GM18861 (cell line): ENCODE measurements around the gene KIAA1671.

Source experiments
- ATAC-seq: cut with Tn5 transposase; IDR thresholded peaks from one replicate; pipeline ENCODE4 v1.9.1; 2021; ENCODE audit not compliant: unreplicated experiment

KIAA1671 gene

DNA sequence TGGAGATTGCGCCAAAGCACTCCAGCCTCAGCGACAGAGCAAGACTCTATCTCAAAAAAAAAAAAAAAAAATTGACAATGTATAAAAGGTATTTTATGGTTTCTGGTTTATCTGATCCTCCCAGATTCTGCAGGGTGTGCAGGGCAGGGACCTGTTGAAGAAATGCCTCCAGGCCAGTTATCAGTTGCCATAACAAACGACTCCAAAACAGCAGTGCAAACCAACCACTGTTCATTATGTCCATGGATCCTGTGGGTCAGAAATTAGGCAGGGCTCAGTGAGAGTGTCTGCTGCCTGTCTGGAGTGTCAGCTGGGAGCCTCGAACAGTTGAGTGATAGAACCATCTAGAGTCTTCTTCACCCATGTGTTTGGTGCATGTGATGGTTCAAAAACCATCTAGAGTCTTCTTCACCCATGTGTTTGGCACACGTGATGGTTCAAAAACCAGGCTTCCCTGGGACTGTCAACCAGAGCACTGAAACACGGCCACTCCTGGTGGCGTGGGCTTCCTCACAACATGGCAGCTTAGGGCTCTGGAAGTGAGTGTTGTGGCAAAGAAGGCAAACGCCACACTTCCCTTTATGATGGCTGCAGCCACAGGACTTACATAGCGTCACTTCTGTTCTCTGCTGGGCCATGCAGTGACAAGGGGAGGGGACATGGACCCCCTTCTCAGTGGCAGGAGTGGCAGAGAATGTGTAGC, 132.0 kb downstream of the KIAA1671 start:
- ATAC-seq = no peak

DNA sequence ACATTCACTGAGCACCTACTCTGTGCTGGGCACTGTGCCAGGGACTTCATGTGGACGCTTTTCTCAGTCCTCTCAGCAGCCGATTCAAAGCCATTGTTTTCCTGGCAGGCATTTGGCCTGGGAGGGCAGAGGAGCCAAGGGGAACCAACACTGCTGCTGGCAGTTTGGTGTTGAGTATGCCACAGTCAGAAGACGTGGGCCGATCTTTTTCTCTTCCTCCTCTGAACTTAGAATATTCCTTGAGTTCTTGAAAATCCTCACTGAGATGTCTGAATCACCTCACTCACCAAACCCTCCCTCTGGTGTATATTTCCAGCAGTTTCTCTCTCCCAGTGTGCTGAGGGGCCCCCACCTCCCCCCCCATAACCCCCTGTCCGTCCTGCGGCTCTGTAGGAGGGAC, 132.6 kb downstream of the KIAA1671 start:
- no peak for ATAC-seq

- ATAC-seq = peak; percentile 81
Observed at GRCh38 chr22:25085930-25086901, 133.7 kb downstream of the KIAA1671 start.

DNA sequence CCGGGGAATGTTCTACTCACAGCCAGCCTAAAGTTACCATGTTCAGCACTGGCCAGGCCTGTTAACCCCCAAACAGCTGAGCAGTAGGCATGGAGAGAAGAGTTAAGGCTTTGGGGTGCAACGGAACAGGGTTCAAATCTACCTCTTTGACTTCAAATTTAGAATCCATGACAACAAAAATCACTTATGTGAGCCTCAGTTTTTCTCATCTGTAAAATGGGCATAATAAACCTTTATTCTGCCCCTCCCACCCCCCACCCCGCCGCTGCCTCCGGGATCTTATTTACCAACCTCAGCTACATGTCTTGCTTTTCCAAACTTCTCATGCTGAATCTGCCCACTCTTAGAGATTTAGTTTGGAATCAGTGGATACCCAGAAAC, 134.4 kb downstream of the KIAA1671 start:
- ATAC-seq = no peak

GRCh38 chr22:25090225-25090890, 137.8 kb downstream of the KIAA1671 start:
- no peak for ATAC-seq

- ATAC-seq = no peak
Observed at GRCh38 chr22:25091458-25091857, 138.9 kb downstream of the KIAA1671 start.

- no peak for ATAC-seq
Observed at GRCh38 chr22:25092119-25092518, 139.6 kb downstream of the KIAA1671 start.

- no peak for ATAC-seq
Observed at GRCh38 chr22:25094579-25094978, 142.1 kb downstream of the KIAA1671 start.

DNA sequence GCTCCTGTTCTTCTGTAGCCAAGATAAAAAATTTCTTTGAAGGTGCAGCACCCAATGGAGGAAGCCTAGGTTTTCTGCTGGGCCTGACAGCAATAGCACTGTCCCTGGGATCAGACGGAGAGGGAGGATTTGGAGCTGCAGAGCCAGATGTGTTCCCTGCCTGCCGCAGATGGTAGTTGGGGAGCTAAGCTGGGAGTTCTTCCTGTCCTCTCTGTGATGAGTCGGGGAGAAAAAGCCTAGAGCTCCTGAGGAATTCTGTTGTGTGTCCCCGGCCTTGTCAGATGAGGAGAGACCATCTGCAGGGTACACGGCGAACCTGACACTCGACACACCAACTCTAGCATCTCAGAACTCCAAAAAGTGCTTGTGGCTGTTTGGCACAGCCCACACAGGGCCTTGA, 143.4 kb downstream of the KIAA1671 start:
- ATAC-seq = no peak

DNA sequence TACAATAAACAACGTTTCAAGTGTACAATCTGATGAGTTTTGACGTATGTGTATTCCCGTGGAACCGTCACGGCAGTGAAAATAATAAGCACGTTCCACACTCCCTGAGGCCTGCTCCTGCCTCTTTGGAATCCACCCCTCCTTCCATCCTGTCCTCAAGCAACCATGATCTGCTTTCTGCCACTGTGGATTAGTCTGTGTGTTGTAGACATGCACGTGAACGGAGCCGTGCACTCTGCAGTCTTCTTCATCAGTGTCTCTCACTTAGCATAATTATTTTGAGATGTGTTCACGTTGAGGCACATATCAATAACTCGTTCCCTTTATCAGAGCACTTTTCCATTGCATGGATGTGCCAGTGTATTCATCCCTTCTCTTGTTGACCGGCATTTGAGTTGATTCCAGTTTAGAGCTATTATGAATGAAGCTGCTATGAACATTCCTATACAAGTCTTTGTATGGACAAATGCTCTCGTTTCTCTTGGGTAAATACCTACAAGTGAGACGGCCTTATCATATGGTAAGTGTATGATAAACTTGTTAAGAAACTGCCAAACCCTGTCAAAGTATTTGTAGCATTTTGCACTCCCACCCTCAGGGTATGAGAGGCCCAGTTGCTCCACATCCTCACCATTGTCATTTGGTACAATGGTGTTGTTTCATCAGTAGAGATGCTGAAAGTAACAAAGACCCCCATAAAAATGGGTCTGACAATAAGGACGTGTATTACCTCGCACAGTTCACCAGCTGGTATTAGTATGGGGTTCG, 144.3 kb downstream of the KIAA1671 start:
- no peak for ATAC-seq

- ATAC-seq = no peak
Observed at GRCh38 chr22:25098445-25099081, 146.0 kb downstream of the KIAA1671 start.

- ATAC-seq = no peak
Observed at GRCh38 chr22:25099202-25099601, 146.7 kb downstream of the KIAA1671 start.

- ATAC-seq = no peak
Observed at GRCh38 chr22:25100402-25100801, 147.9 kb downstream of the KIAA1671 start.

DNA sequence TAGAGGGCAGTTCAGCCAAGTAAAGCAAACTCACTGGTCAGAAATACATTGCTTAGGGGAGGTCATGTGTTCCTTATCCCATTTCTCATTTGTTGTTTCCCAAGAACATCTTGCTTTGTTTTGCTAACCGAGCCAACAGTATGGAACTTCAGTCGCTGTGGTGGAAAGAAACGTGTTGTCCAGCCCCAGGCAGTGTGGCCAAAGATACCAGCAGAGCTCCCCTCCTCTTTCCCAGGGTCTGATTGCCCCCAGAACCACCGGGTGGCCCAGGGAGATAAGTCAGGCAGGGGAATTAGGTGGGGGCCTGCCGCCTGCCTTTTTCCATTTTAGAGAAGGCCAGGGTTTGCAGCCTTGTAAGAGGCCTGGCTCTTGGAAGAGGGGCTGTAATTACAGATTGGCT, 148.4 kb downstream of the KIAA1671 start:
- no peak for ATAC-seq

GRCh38 chr22:25101501-25101900, 149.0 kb downstream of the KIAA1671 start:
- no peak for ATAC-seq

GRCh38 chr22:25101986-25102385, 149.5 kb downstream of the KIAA1671 start:
- no peak for ATAC-seq

GRCh38 chr22:25102722-25103121, 150.2 kb downstream of the KIAA1671 start:
- ATAC-seq = no peak

GRCh38 chr22:25104367-25104766, 151.9 kb downstream of the KIAA1671 start:
- ATAC-seq = no peak

- no peak for ATAC-seq
Observed at GRCh38 chr22:25105817-25106650, 153.5 kb downstream of the KIAA1671 start.
